ENCODE measurements around the gene SENP8. TPM values are rescaled to one million over a fixed set of nuclear protein-coding genes. Genes with fewer than 3 reads are reported as not detected.

Gene SENP8
- total RNA-seq, 1 experiment from 2014 or later: 3.4 TPM

GRCh38 chr15:72167445-72167844, 49.2 kb downstream of the SENP8 start:
- Histone ChIP-seq H3K27me3 (replicated peaks; ENCODE audit: control insufficient read depth, insufficient read depth, low read length) (no peaks in the 10 kb centered on the region), H3K4me1 (peaks cover 40% of the 10 kb centered on the region), H3K4me3 (ENCODE audit: low read depth, low read length) (no peak overlapping the region), H3K9me3 (no peaks in the 10 kb centered on the region), H3K36me3 (ENCODE audit: control insufficient read depth, insufficient read depth, low read length) (no peaks in the 10 kb centered on the region)
- H3K36me3 Mint-ChIP-seq (ENCODE audit: insufficient read depth, unreplicated experiment): peaks cover 9% of the 10 kb centered on the region
- no peak overlapping the region for H3K4me3 Mint-ChIP-seq (ENCODE audit: unreplicated experiment)
- H3K27ac Mint-ChIP-seq (ENCODE audit: unreplicated experiment): peak overlapping the region; percentile 81
- H3K27me3 Mint-ChIP-seq (ENCODE audit: insufficient read depth, unreplicated experiment): no peaks in the 10 kb centered on the region
- TSS peak; percentile 42 for BruUV-seq (replicated peaks)
- intact Hi-C loops (cut with micrococcal nuclease; ENCODE audit: unreplicated experiment): no loop called here
- peaks cover 8% of the 10 kb centered on the region for H3K4me1 Mint-ChIP-seq (ENCODE audit: low read depth, unreplicated experiment)
- DNase-seq: no peak
- H3K9me3 Mint-ChIP-seq (ENCODE audit: unreplicated experiment): no peaks in the 10 kb centered on the region
- CTCF ChIA-PET: no interaction called here
- POLR2A ChIA-PET: no interaction called here
- no peak for TF ChIP-seq CTCF (IDR thresholded peaks at IDR 0.05; ENCODE audit: insufficient read depth in 1 of 2, low read depth in 1 of 2, low read length in 1 of 2, severe bottlenecking in 1 of 2, unreplicated experiment in 1 of 2)

- Mint-ChIP-seq H3K4me1 (ENCODE audit: low read depth, unreplicated experiment) (peaks cover 8% of the 10 kb centered on the region), H3K27me3 (ENCODE audit: insufficient read depth, unreplicated experiment) (no peaks in the 10 kb centered on the region), H3K4me3 (ENCODE audit: unreplicated experiment) (peak overlapping the region; percentile 42), H3K9me3 (ENCODE audit: unreplicated experiment) (no peaks in the 10 kb centered on the region), H3K36me3 (ENCODE audit: insufficient read depth, unreplicated experiment) (peaks cover 9% of the 10 kb centered on the region), H3K27ac (ENCODE audit: unreplicated experiment) (peak overlapping the region; percentile 81)
- H3K9me3 ChIP-seq: no peaks in the 10 kb centered on the region
- intact Hi-C loops (cut with micrococcal nuclease; ENCODE audit: unreplicated experiment): no loop called here
- H3K4me1 ChIP-seq: peaks cover 40% of the 10 kb centered on the region
- ChIA-PET CTCF (interaction anchor here (0.6 kb wide), 1 partner anchor 12 kb away, joined by 3 read pairs; no protein-coding TSS in a partner anchor), POLR2A (no interaction called here)
- TF ChIP-seq CTCF (IDR thresholded peaks at IDR 0.05; ENCODE audit: insufficient read depth in 1 of 2, low read depth in 1 of 2, low read length in 1 of 2, severe bottlenecking in 1 of 2, unreplicated experiment in 1 of 2): no peak
- no peak overlapping the region for H3K4me3 ChIP-seq (ENCODE audit: low read depth, low read length)
- peak; percentile 64 to 73 for DNase-seq
- H3K27me3 ChIP-seq (replicated peaks; ENCODE audit: control insufficient read depth, insufficient read depth, low read length): no peaks in the 10 kb centered on the region
- TSS peak; percentile 71 for BruUV-seq (replicated peaks)
- no peaks in the 10 kb centered on the region for H3K36me3 ChIP-seq (ENCODE audit: control insufficient read depth, insufficient read depth, low read length)
Measured at GRCh38 chr15:72168131-72168807, 50.1 kb downstream of the SENP8 start.

- Mint-ChIP-seq H3K4me1 (ENCODE audit: low read depth, unreplicated experiment) (peaks cover 8% of the 10 kb centered on the region), H3K4me3 (ENCODE audit: unreplicated experiment) (peak overlapping the region; percentile 48), H3K27ac (ENCODE audit: unreplicated experiment) (no peak overlapping the region), H3K9me3 (ENCODE audit: unreplicated experiment) (no peaks in the 10 kb centered on the region), H3K27me3 (ENCODE audit: insufficient read depth, unreplicated experiment) (no peaks in the 10 kb centered on the region), H3K36me3 (ENCODE audit: insufficient read depth, unreplicated experiment) (peaks cover 9% of the 10 kb centered on the region)
- no TSS peak for BruUV-seq (replicated peaks)
- H3K4me1 ChIP-seq: peaks cover 40% of the 10 kb centered on the region
- TF ChIP-seq CTCF (IDR thresholded peaks at IDR 0.05; ENCODE audit: insufficient read depth in 1 of 2, low read depth in 1 of 2, low read length in 1 of 2, severe bottlenecking in 1 of 2, unreplicated experiment in 1 of 2): no peak
- CTCF ChIA-PET: no interaction called here
- H3K36me3 ChIP-seq (ENCODE audit: control insufficient read depth, insufficient read depth, low read length): no peaks in the 10 kb centered on the region
- intact Hi-C loops (cut with micrococcal nuclease; ENCODE audit: unreplicated experiment): no loop called here
- no peaks in the 10 kb centered on the region for H3K27me3 ChIP-seq (replicated peaks; ENCODE audit: control insufficient read depth, insufficient read depth, low read length)
- H3K9me3 ChIP-seq: no peaks in the 10 kb centered on the region
- POLR2A ChIA-PET: no interaction called here
- no peak overlapping the region for H3K4me3 ChIP-seq (ENCODE audit: low read depth, low read length)
- DNase-seq: no peak
Measured at GRCh38 chr15:72168808-72169190, 50.6 kb downstream of the SENP8 start.

Data from Caco-2 (cell line).